GM12801 (cell line): ENCODE data around the gene FBXO9.

Experiments
- TF ChIP-seq, protein P1 (sequence below): IDR thresholded peaks from one replicate; pipeline ENCODE4 v1.5.1; 2011; ENCODE audit warnings: control low read depth; ENCODE audit not compliant: insufficient read length; ENCODE audit errors: extremely low read depth

The FBXO9 gene

DNA sequence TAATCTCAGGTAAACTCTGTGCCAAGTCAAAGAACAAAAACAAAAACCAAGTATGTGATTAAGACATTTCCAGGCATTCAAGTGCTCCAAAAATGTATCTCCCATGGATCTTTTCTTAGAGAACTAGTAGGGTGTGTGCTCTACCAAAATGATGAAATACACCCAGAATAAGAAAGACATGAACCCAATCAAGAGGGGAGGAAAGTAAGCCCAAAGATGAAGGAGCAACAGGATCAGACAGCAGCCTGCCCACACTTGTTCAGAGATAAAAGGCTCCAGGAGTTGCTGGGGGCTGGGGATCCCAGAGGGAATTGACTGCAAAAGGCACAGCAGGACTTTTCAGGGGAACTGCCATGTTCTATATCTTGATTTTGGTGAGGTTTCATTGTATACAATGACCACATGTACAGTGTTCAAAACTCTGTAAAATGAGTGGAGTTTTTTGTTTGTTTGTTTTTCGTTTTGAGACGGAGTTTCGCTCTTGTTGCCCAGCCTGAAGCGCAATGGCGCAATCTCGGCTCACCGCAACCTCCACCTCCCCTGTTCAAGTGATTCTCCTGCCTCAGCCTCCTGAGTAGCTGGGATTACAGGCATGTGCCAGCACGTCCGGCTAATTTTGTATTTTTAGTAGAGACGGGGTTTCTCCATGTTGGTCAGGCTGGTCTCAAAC, 59.1 kb downstream of the FBXO9 start:
- TF ChIP-seq, protein P1, sequence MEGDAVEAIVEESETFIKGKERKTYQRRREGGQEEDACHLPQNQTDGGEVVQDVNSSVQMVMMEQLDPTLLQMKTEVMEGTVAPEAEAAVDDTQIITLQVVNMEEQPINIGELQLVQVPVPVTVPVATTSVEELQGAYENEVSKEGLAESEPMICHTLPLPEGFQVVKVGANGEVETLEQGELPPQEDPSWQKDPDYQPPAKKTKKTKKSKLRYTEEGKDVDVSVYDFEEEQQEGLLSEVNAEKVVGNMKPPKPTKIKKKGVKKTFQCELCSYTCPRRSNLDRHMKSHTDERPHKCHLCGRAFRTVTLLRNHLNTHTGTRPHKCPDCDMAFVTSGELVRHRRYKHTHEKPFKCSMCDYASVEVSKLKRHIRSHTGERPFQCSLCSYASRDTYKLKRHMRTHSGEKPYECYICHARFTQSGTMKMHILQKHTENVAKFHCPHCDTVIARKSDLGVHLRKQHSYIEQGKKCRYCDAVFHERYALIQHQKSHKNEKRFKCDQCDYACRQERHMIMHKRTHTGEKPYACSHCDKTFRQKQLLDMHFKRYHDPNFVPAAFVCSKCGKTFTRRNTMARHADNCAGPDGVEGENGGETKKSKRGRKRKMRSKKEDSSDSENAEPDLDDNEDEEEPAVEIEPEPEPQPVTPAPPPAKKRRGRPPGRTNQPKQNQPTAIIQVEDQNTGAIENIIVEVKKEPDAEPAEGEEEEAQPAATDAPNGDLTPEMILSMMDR, result no peak

DNA sequence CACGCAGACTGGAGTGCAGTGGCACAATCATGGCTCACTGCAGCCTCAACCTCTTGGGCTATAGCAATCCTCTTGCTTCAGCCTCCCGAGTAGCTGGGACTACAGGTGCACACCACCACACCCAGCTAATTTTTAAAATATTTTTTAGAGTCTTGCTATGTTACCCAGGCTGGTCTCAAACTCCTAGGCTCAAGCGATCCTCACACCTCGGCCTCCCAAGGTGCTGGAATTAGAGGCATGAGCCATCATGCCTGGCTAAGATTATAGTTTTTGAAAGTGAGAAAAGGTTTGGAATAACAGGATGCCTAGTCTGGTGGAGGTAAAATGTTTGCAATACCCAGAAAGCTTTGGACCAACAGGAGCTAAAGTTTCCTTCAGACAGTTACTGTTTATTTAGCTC, 60.1 kb downstream of the FBXO9 start:
- TF ChIP-seq, protein P1, result no peak

- TF ChIP-seq, protein P1, result no peak
These were observed 63.6 kb downstream of the FBXO9 start for GRCh38 chr6:53128842-53129241.

GRCh38 chr6:53130569-53131290, 65.5 kb downstream of the FBXO9 start:
- TF ChIP-seq, protein P1, result no peak

DNA sequence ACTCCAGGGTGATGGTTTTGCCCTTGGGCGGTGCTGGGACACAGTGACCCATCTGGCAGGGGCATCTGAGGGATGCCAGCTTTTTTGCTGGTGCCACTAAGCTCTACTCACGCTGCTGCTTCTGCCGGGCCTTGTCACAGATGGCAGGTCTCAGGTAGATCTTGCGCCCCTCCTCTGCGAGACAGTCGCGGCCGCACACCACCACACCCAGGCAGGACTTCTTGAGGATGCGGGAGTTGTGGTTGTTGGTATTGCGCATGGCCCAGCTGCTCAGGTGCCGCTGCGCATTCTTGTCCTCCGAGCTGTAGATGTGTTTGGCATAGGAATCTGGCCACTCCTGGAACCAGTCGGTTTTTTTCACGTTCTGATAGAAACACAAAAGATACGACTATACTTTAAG, 68.8 kb downstream of the FBXO9 start:
- TF ChIP-seq, protein P1, result no peak

DNA sequence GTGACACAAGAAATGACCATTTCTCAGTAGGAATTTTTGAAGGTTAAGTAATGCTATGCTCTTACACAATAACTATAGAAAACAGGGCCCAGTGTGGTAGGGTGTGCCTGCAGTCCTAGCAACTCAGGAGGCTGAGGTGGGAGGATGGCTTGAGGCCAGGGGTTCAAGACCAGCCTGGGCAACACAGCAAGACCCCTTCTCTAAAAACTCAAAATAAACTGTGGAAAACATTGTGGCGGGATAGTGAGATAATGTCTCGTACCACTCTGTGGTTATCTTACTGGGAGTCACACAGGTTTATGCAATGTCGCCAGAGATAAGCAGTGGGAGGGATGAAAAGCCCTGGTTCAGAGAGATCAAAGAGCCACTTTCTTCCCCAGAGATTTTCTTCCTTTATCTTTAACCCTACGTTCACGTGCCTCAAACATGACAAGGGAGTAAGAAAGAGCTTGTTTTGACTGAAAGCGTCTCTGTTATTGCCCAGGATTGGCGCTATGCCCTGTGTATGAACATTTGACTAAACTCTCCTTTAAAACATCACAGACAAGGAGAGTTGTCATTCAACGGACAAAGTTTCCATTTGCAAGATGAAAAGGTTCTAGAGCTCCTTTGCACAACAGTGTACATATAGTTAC, 69.5 kb downstream of the FBXO9 start:
- TF ChIP-seq, protein P1, result no peak

GRCh38 chr6:53136000-53136609, 70.9 kb downstream of the FBXO9 start:
- TF ChIP-seq, protein P1, result no peak
